ENCODE results near the gene PTPRD. TPM values are rescaled to one million over a fixed set of nuclear protein-coding genes. Genes with fewer than 3 reads are reported as not detected.

PTPRD gene
- total RNA-seq, 1 experiment from 2014 or later, result not detected

DNA sequence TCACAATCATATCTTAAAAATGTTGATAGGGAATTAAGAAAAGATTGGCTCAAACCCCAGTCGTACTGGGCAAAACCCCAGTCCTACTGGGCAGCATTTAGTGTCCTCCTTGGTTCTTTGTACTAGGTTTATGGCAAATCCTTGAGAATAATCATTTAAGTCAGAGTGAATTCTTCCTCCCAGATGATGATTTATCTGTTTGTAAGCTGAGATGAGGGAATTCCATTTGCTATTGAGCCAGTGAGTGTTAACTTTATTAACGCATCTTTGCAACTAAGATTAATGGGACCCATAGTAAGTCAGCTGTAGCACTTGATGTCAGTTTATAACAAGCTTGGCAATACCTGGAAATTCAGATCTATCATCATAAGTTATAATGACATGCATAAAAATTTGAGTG lies 1991.4 kb downstream of the PTPRD start:
- ChIA-PET CTCF (no interaction called here), POLR2A (no interaction called here)
- no peaks in the 10 kb centered on the region for H3K27me3 ChIP-seq (ENCODE audit: control insufficient read depth, insufficient read depth, low read length)
- BruUV-seq (replicated peaks), result no TSS peak
- no peak for ATAC-seq
- no peak overlapping the region for H3K4me3 ChIP-seq (ENCODE audit: low read depth in 2 of 2, low read length in 2 of 2)
- H3K4me1 ChIP-seq (ENCODE audit: control insufficient read depth, insufficient read depth, low read length), result no peaks in the 10 kb centered on the region
- DNase-seq (ENCODE audit: low read depth, low spot score), result no peak
- no peak overlapping the region for H3K27ac ChIP-seq (ENCODE audit: low read length)
- intact Hi-C loops (cut with micrococcal nuclease; ENCODE audit: unreplicated experiment), result no loop called here
- in situ Hi-C loops (cut with HindIII; ENCODE audit: low pct_unique_long_range_greater_than_20kb, low sequenced_read_pairs), result no loop called here
- TF ChIP-seq REST (IDR thresholded peaks at IDR 0.05; ENCODE audit: insufficient read depth in 1 of 2, low read depth in 2 of 2, low read length in 1 of 2) (no peak), POLR2AphosphoS5 (IDR thresholded peaks at IDR 0.05; ENCODE audit: low read depth, low read length) (no peak), CTCF (IDR thresholded peaks at IDR 0.05) (no peak), TCF7L2 (IDR thresholded peaks at IDR 0.05; ENCODE audit: low read depth, low read length) (no peak), SIN3A (IDR thresholded peaks at IDR 0.05; ENCODE audit: borderline replicate concordance, insufficient read depth, low read depth, low read length) (no peak)
- no peaks in the 10 kb centered on the region for H3K9me3 ChIP-seq (ENCODE audit: control insufficient read depth, insufficient read depth, low read depth, low read length)
- H3K36me3 ChIP-seq (ENCODE audit: control insufficient read depth, insufficient read depth, low read length), result no peaks in the 10 kb centered on the region

GRCh38 chr9:8616414-8616813 lies 1996.4 kb downstream of the PTPRD start:
- in situ Hi-C loops (cut with HindIII; ENCODE audit: low pct_unique_long_range_greater_than_20kb, low sequenced_read_pairs), result no loop called here
- CTCF ChIA-PET, result no interaction called here
- intact Hi-C loops (cut with micrococcal nuclease; ENCODE audit: unreplicated experiment), result no loop called here
- POLR2A ChIA-PET, result no interaction called here
- DNase-seq (ENCODE audit: low read depth, low spot score), result no peak
- H3K36me3 ChIP-seq (ENCODE audit: control insufficient read depth, insufficient read depth, low read length), result no peaks in the 10 kb centered on the region
- H3K9me3 ChIP-seq (ENCODE audit: control insufficient read depth, insufficient read depth, low read depth, low read length), result no peaks in the 10 kb centered on the region
- no peak overlapping the region for H3K4me3 ChIP-seq (ENCODE audit: low read depth in 2 of 2, low read length in 2 of 2)
- H3K27ac ChIP-seq (ENCODE audit: low read length), result no peak overlapping the region
- TF ChIP-seq REST (IDR thresholded peaks at IDR 0.05; ENCODE audit: insufficient read depth in 1 of 2, low read depth in 2 of 2, low read length in 1 of 2) (no peak), CTCF (IDR thresholded peaks at IDR 0.05) (no peak), SIN3A (IDR thresholded peaks at IDR 0.05; ENCODE audit: borderline replicate concordance, insufficient read depth, low read depth, low read length) (no peak), POLR2AphosphoS5 (IDR thresholded peaks at IDR 0.05; ENCODE audit: low read depth, low read length) (no peak), TCF7L2 (IDR thresholded peaks at IDR 0.05; ENCODE audit: low read depth, low read length) (no peak)
- BruUV-seq (replicated peaks), result no TSS peak
- H3K27me3 ChIP-seq (ENCODE audit: control insufficient read depth, insufficient read depth, low read length), result no peaks in the 10 kb centered on the region
- no peaks in the 10 kb centered on the region for H3K4me1 ChIP-seq (ENCODE audit: control insufficient read depth, insufficient read depth, low read length)
- no peak for ATAC-seq
